HG03457 (cell line): ENCODE data around the gene KRTAP1-5.
"Not testable (repeated sequence)": the region's sequence is repeated elsewhere in the genome, so short reads cannot be mapped to it uniquely, and the experiment has no call there.

Experiments
- ATAC-seq: cut with Tn5 transposase; IDR thresholded peaks from one replicate; pipeline ENCODE4 v1.9.1; 2021; ENCODE audit warnings: moderate number of reproducible peaks; ENCODE audit not compliant: unreplicated experiment

KRTAP1-5 gene, protein sequence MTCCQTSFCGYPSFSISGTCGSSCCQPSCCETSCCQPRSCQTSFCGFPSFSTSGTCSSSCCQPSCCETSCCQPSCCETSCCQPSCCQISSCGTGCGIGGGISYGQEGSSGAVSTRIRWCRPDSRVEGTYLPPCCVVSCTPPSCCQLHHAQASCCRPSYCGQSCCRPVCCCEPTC

DNA sequence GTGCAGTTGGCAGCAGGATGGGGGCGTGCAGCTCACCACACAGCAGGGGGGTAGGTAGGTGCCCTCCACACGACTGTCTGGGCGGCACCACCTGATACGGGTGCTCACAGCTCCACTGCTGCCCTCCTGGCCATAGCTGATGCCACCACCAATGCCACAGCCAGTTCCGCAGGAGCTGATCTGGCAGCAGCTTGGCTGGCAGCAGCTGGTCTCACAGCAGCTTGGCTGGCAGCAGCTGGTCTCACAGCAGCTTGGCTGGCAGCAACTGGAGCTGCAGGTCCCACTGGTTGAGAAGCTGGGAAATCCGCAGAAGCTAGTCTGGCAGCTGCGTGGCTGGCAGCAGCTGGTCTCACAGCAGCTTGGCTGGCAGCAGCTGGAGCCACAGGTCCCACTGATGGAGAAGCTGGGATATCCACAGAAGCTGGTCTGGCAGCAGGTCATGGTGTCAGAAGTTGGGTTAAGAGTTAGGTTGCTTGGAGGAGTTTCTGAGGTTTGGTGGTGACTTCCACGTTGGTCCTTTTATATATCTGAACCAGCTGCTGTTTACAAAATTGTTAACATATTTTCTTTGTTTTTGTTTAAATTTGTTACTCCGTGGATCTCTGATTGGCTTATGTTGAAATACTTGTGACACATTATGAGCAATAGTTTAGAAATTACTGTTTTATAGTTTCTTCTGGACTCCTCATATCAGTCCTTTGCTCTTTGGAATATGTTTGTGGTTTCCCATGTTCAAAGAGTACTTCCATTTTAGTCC, at the start of gene KRTAP1-5:
TSS of gene KRTAP1-5 (minus strand) at position 494 of the 757 bp plus-strand sequence. CDS start at position 441, 53 bp downstream.
- no peak for ATAC-seq

DNA sequence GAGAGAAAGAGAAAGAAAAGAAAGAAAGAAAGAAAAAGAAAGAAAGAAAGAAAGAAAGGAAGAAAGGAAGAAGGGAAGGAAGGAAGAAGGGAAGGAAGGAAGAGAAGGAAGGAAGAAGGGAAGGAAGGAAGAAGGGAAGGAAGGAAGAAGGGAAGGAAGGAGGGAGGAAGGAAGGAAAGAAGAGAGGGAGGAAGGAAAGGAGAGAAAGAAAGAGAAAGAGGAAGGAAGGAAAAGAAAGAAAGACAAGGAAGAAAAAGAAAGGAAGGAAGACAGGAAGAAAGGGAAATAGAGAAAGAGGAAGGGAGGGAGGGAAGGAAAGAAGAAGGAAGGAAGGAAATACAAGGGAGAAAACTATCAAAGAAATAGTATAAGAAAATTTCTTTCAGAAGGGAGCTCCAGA, 49.8 kb upstream of the KRTAP1-5 start:
- ATAC-seq, result no peak

DNA sequence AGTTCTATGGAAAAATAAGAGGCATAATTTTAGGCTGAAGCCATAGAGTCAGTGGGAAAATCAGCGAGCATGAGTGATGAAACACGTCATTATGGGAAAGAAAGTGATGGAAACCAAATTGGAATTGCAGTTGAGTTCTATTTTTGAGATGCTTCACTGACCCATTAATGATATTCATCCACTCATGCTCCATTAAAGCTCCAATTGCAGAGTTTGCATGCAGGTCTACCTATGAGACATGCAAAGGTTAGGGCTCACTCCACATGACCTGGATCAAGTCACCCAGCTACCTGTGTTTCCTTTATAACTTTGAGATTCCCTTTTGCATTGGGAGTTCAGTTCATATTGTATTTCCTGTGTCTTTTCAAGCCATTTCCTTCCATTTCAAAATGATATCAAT, 46.7 kb upstream of the KRTAP1-5 start:
- ATAC-seq, result no peak

DNA sequence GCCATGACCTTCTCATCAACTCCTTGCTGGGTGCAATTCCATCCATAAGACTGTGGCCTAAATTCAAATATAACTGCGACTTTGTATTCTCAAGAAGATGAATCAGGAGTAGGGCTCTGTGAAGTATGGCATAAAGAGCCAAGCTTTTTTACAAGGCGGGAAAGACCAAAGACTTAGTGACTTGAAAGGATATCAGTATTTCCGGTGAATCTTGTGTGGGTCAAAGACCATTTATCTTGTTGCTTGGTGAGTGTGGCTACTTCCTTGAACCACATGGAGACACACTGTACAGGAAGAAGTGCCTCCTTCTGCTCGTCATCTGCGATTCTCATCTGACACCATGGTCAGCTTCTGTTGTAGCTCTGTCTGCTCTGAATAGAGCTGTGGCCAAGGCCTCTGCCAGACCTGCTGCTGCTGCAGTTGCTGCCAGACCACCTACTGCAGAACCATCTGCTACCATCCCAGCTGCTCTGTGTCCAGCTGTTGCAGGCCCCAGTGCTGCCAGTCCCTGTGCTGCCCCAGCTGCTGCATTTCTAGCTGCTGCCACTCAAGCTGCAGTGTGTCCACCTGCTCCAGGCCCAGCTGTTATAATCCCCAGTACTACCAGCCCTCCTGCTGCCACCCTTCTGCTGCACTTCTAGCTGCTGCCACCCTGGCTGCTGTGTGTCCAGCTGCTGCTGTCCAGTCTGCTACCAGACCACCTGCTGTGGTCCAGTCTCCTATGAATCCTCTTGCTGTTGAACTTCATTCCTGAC, 44.8 kb upstream of the KRTAP1-5 start:
- ATAC-seq, result no peak

DNA sequence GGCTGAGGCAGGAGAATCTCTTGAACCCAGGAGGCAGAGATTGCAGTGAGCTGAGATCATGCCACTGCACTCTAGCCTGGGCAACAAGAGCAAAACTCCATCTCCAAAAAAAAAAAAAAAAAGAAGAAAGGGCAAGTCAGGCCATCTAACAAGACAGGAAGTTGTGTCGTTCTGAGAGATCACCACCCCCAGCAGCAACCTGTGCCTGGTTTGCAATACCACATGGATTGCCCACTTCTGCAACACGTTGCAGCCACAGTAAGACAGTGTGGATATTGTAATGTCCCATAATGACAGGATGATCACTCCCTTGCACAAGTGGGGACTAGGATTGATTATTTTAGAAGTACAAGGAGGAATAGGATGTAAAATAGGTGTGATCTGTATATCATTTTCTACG, 42.0 kb upstream of the KRTAP1-5 start:
- ATAC-seq, result no peak

DNA sequence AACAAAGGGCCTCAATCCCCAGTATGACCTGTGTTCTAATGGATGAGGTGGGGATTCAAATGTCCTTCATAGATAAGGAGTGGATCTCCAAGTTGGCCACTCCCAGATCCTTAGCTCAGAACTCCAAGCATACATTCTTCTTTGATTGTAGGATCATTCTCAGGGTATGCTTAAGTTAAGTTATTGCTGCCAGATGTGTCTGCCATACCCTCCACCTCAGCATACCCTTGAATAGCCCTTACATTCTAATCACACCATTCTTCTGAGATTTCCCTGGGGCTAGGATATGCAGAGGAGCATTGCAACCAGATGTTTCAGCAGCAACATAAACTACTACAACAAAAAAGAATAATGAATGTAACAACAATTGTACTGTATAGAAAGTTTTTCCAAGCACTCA, 40.3 kb upstream of the KRTAP1-5 start:
- ATAC-seq, result no peak

DNA sequence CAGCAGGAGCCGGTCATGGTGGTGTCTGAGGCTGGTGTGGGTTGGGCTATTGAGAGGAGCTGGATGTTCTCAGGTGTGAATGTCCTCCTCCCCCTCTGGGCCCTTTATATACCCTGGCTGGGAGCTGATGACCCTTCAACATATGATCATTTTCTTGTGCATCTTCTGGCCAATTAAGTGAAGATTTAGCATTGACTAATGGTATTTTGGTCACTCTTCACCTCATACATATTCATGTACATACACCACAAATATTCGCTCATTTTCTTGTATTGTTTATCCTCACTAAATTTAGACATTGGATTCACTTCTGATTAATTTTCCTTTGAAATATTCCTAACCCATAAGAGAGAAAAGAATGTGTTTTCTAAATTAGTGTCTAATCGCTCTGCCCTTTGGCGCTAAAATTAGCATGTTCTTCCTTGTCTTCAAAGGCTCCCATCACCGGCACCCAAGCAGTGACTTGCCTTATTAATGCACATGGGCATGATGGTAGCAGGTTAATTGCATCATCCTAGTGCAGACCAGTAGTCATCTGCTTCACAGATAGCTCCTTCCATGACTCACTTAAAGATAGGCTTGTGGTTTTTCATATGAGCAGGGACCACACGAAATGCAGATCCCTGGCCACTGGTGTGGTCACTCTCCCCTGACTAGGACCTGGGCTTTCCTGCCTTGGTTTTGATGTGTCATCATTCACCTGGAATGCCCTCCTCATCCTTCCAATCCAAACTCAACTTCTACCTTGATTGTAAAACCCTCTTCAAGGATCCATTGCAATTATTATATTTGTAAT, 39.0 kb upstream of the KRTAP1-5 start, which contains the start of gene KRTAP2-4:
TSS of gene KRTAP2-4 (minus strand) at position 51 of the 796 bp plus-strand sequence. CDS start at position 17, 34 bp downstream.
- no peak for ATAC-seq

DNA sequence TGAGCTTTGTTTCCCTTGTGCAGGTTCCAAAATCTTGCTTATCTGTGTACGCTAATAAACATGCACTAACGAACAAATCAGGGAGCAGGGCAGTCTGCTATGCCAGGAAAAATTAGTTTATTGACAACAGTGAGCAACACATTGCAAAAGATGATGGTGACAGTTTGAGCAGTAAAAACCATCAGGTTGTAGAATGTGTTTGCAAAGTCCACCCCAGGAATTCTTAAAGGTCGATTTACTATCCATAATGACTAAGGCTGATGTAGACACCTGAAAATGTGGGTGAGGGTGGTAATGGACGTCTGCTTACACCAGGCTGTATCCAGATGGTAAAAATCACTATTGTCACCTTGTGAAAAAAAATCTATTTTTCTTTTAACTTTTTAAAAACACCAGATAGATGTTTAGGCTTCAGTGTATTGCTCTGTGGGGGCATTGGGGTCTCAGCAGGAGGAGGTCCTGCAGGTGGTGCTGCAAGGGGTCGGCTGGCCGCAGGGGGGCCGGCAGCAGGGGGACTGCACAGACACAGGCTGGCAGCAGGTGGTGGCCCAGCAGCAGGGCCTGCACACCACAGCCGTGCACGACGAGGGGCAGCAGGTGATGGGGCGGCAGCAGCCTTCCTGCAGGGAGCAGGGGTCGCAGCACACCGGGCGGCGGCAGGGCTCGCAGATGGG, 38.1 kb upstream of the KRTAP1-5 start:
- not testable (repeated sequence) for ATAC-seq

DNA sequence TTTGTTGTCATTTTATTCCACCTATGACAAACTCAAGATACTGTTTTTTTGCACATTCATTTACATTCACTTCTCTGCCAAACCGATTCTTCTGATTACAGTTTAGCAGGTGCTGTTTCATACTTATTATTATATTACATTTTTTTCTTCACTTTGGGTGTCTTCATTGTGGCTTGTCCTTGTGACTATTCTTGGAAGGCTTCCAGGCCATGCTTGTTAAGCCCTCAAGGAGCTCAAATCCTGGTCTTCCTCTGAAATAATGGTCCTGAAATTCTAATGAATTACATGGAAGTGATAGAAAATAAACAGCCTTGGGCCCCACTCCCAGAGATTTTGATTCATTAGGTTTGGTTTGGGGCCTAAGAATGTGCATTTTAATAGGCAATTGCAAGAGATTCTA, 37.3 kb upstream of the KRTAP1-5 start:
- no peak for ATAC-seq

DNA sequence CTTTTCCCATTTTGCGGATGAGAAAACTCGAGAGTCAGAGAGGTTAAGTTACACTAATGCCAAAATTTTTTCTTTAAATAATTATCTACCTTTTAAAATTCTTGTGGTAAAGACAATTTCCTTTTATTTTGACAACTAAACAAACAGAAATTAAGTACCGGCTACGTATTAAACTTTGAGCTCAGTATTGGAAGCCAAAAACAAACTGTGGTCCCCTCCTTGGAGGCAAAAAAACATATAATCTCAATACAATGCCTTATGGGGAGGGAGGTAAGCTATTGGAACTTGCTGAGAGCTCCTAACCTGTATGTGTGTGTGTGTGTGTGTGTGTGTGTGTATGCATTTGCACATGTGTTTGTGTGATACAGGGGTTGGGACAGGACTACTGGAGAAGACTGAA, 36.4 kb upstream of the KRTAP1-5 start:
- no peak for ATAC-seq

DNA sequence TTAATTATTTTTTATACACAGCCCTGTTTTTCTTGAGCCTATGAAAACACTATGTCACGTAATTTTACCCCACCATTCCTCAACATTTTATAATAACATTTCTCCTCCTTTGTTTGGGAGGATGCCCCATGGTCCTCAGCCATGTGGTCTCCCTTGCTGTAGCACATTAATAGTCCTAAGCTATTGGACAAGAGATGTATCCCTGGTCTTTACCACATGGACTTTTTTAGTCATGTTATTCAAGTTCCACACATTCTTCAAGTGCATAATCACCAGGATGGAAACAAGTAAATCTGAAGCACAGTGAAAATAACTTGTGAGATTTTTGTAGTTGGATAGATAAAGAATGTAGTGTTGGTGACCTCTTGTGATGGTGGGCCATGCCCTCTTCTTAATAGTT, 35.0 kb upstream of the KRTAP1-5 start:
- ATAC-seq, result no peak

DNA sequence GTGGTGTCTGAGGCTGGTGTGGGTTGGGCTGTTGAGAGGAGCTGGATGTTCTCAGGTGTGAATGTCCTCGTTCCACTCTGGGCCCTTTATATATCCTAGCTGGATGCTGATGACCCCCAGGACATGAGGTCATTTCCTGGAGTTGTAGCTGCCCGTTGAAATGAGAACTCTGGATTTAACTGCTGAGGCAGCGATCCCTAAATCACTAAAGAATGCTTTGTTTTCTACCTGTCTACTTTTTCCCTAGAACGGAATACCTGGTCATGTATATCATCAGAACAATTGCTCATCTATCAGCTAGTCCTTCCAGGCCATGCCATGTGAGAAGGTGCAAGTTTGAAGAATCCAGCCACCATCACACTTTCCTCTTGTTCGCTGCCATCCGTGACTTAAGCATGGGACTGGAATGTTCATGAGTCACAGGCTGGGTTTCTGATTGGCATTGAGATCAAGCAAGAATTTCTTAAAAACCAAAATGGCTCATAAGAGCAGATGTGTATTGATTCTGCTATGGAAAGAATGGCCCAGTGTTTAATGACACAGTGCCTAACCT, 33.1 kb upstream of the KRTAP1-5 start, which contains the start of gene KRTAP2-3:
TSS of gene KRTAP2-3 (minus strand) at position 63 of the 553 bp plus-strand sequence. CDS start 64 bp downstream, outside the sequence.
- no peak for ATAC-seq

DNA sequence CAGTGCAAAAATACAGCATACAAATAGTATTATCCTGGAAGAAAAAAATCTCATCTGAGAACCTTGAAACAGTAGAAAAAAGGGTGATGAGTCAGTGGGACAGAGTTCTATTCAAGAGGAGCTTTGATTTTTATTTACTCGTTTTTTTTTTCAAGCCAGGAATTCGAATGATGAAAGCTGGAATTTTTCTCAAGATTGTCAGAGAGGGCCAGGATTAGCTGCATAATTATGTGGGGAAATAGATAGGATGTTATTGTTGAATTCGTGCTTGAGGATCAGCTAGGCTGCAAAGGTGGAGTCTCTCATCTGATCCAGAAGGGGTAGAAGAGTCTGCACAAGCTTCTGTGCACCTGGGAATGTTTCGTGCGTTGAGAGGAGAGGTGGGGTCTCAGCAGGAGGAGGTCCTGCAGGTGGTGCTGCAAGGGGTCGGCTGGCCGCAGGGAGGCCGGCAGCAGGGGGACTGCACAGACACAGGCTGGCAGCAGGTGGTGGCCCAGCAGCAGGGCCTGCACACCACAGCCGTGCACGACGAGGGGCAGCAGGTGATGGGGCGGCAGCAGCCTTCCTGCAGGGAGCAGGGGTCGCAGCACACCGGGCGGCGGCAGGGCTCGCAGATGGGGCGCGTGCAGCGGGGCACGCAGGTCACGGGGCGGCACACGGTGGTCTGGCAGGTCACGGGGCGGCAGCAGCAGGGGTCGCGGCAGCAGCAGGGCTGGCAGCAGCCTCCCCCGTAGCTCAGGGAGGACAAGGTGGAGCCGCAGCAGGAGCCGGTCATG, 32.5 kb upstream of the KRTAP1-5 start:
- not testable (repeated sequence) for ATAC-seq

DNA sequence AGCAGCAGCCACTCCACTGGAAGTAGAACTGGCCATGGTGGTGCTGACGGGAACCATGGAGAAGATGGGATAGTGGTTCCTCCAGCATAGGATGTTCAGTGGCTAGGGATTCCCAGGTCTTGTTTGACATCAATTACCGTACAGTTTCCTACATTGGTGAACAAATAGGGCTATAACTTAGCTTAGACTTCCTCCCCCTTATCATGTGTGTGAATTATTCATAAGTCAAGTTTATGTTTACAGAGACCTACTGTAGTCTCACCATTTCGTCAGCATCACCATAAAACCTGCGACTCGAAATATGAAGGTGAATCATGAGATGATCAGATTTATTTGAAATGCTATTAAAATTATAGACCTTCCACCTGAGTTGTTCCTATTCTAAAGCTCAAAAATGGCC, 31.7 kb upstream of the KRTAP1-5 start:
- ATAC-seq, result no peak

DNA sequence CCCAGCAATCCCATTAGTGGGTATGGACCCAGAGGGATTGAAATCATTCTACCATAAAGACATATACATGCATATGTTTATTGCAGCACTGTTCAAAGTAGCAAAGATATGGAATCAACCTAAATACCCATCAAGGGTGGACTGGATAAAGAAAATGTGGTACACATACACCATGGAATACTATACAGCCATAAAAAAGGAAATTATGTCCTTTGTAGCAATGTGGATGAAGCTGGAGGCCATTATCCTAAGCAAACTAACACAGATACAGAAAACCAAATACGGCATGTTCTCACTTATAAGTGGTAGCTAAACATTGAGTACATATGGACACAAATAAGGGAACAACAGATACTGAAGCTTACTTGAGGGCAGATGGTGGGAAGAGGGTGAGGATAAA, 30.5 kb upstream of the KRTAP1-5 start:
- ATAC-seq, result no peak

DNA sequence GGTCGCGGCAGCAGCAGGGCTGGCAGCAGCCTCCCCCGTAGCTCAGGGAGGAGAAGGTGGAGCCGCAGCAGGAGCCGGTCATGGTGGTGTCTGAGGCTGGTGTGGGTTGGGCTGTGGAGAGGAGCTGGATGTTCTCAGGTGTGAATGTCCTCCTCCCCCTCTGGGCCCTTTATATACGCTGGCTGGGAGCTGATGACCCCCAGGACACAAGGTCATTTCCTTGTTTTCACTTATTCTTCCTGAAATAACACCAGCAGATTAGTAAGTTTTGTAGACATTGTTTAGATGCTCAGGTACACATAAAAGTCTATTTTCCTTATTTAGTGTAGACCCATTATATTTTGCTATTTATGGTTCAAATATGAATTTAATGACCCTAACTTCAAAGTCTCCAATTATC, 28.1 kb upstream of the KRTAP1-5 start, which contains the start of gene KRTAP2-2:
TSS of gene KRTAP2-2 (minus strand) at position 101 of the 400 bp plus-strand sequence. CDS start at position 82, 19 bp downstream.
- not testable (repeated sequence) for ATAC-seq

DNA sequence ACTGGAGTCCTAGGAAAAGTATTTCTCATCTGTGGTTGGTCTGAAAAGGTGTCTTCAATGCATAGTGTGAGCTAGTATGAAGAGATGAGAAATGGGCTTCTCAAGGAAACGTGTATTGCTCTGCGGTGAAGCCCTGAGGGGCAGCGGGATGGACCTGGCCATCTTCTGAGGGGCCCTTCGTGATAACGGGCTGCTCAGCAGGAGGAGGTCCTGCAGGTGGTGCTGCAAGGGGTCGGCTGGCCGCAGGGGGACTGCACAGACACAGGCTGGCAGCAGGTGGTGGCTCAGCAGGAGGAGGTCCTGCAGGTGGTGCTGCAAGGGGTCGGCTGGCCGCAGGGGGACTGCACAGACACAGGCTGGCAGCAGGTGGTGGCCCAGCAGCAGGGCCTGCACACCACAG, 27.5 kb upstream of the KRTAP1-5 start:
- not testable (repeated sequence) for ATAC-seq

DNA sequence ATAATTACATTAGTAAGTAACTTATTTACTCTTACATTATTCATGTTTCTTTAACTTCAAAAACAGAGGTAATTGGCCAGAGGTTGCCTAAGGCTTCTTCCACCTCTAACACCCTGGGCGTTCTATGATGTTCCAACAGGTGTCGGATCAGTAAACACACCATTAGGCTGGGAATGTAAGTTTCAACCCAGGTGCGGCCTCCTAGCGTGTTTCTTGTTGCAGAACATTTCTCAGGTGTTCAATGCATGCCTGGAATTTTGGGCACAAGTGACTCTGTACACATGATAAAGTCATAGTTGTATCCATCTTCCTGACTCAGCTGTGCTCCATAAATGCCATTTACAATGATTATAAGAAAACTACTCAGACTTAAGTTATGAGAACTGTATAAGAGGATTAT, 27.0 kb upstream of the KRTAP1-5 start:
- no peak for ATAC-seq

DNA sequence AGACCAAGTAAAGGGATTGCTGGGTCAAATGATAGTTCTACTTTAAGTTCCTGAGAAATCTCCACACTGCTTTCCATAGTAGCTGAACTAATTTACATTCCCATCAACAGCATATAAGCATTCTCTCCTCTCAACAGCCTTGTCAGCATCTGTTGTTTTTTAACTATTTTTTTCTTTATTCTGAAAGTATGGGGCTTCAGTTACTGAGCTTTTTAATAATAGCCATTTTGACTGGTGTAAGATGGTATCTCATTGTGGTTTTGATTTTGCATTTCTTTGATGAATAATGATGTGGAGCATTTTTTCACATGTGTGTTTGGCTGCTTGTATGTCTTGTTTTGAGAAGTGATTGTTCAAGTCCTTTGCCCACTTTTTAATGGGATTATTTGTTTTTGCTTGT, 25.6 kb upstream of the KRTAP1-5 start:
- ATAC-seq, result no peak
